K562 (cell line): ENCODE data around the gene ARHGEF7. TPM values are rescaled to one million over a fixed set of nuclear protein-coding genes. Genes with fewer than 3 reads are reported as not detected.

Source experiments
- ETV5 ChIP-seq: sonication (generic); formaldehyde crosslinking; IDR thresholded peaks from 2 replicates; pipeline ENCODE4 v1.4.0; 2020; ENCODE audit warnings: low read depth, mild to moderate bottlenecking, missing genetic modification reagents
- GATAD2A ChIP-seq: fragments of 450-650 bp; IDR thresholded peaks from 2 replicates; pipeline ENCODE4 v1.6.1; 2017
- HDAC3 ChIP-seq: fragments of 450-650 bp; IDR thresholded peaks from 2 replicates; pipeline ENCODE4 v1.6.1; 2018; ENCODE audit warnings: borderline replicate concordance, mild to moderate bottlenecking, moderate library complexity; ENCODE audit not compliant: partially characterized antibody
- HMG20B ChIP-seq: fragments of 250-450 bp; sonication (Bioruptor Pico); IDR thresholded peaks from 2 replicates; pipeline ENCODE4 v1.5.0; 2021; ENCODE audit warnings: mild to moderate bottlenecking
- IRF1 ChIP-seq: sonication (generic); formaldehyde crosslinking; IDR thresholded peaks from 2 replicates; pipeline ENCODE4 v1.8.0; 2022; ENCODE audit warnings: missing genetic modification reagents, mild to moderate bottlenecking, borderline replicate concordance
- KAT7 ChIP-seq: sonication (generic); formaldehyde crosslinking; IDR thresholded peaks from 2 replicates; pipeline ENCODE4 v1.8.0; 2022; ENCODE audit warnings: missing genetic modification reagents, mild to moderate bottlenecking, borderline replicate concordance
- KLF16 ChIP-seq: IDR thresholded peaks from 2 replicates; pipeline ENCODE4 v1.6.1; 2016; ENCODE audit warnings: antibody characterized with exemption
- MAX ChIP-seq: sonication (generic); formaldehyde crosslinking; IDR thresholded peaks from 2 replicates; pipeline ENCODE4 v1.9.0; 2022; ENCODE audit warnings: mild to moderate bottlenecking, missing genetic modification reagents
- MAZ ChIP-seq, 2 experiments: fragments of 450-650 bp in 1 of 2; sonication (generic) in 1 of 2; formaldehyde crosslinking; IDR thresholded peaks in 1 of 2; conservative IDR thresholded peaks in 1 of 2; 2 replicates each; pipeline versions ENCODE4 v1.4.0 to v1.5.0; 2020; ENCODE audit warnings: mild to moderate bottlenecking in 1 of 2, missing genetic modification reagents in 1 of 2
- NBN ChIP-seq: fragments of 450-650 bp; IDR thresholded peaks from 2 replicates; pipeline ENCODE4 v1.6.1; 2016; ENCODE audit warnings: low read depth, mild to moderate bottlenecking
- NCOR1 ChIP-seq: fragments of 450-650 bp; IDR thresholded peaks from 2 replicates; pipeline ENCODE4 v1.6.1; 2016; ENCODE audit warnings: mild to moderate bottlenecking, moderate library complexity
- NR1H2 ChIP-seq: sonication (generic); formaldehyde crosslinking; IDR thresholded peaks from 2 replicates; pipeline ENCODE4 v1.4.0; 2020; ENCODE audit warnings: mild to moderate bottlenecking, missing genetic modification reagents
- PRDM10 ChIP-seq: fragments of 450-650 bp; IDR thresholded peaks from 2 replicates; pipeline ENCODE4 v1.6.1; 2018; ENCODE audit not compliant: partially characterized antibody
- RB1 ChIP-seq: fragments of 450-650 bp; IDR thresholded peaks from 2 replicates; pipeline ENCODE4 v1.6.1; 2017; ENCODE audit warnings: low read depth, mild to moderate bottlenecking
- RBBP5 ChIP-seq: fragments of 200-600 bp; sonication (generic); IDR thresholded peaks from 2 replicates; pipeline ENCODE4 v1.6.1; 2012; ENCODE audit warnings: borderline replicate concordance, mild to moderate bottlenecking, low read length, control low read depth, inconsistent platforms; ENCODE audit not compliant: insufficient read depth, poor library complexity, severe bottlenecking
- RFX7 ChIP-seq: fragments of 250-450 bp; sonication (Bioruptor Pico); IDR thresholded peaks from 2 replicates; pipeline ENCODE4 v1.5.1; 2021; ENCODE audit warnings: mild to moderate bottlenecking
- SAFB ChIP-seq: fragments of 200-400 bp; formaldehyde crosslinking; IDR thresholded peaks from 2 replicates; pipeline ENCODE4 v1.6.1; 2017; ENCODE audit warnings: low read depth, low read length, borderline replicate concordance
- TAF1 ChIP-seq: IDR thresholded peaks from 2 replicates; pipeline ENCODE4 v1.6.1; 2011; ENCODE audit warnings: mild to moderate bottlenecking, low read length, moderate library complexity; ENCODE audit not compliant: insufficient read depth, control insufficient read depth, severe bottlenecking; ENCODE audit errors: extremely low read depth
- ZBTB26 ChIP-seq: fragments of 450-650 bp; formaldehyde crosslinking; IDR thresholded peaks from 2 replicates; pipeline ENCODE4 v1.4.0; 2022; ENCODE audit warnings: missing genetic modification characterization
- ZNF121 ChIP-seq: sonication (generic); formaldehyde crosslinking; conservative IDR thresholded peaks from 2 replicates; pipeline ENCODE4 v1.8.0; 2022; ENCODE audit warnings: missing genetic modification reagents
- ZNF23 ChIP-seq: fragments of 250-450 bp; sonication (Bioruptor Pico); IDR thresholded peaks from 2 replicates; pipeline ENCODE4 v1.4.0; 2020; ENCODE audit warnings: mild to moderate bottlenecking
- polyA plus RNA-seq, 8 experiments: library from polyadenylated mRNA; depleted of rRNA in 4 of 8; stranded (reverse) in 5 of 8; unstranded in 3 of 8; fragments of >200 nt; fragmentation: Nextera tagmentation in 2 of 8; fragmentation: Illumina TruSeq in 1 of 8; extraction: Ambion mirVana in 2 of 8; extraction: Trizol in 1 of 8; gene quantifications; 2 replicates each; pipeline versions ENCODE4 v1.2.1 to v1.2.3, GENCODE V29; 2011 to 2014; ENCODE audit warnings: inconsistent platforms in 1 of 8, missing spikeins in 1 of 8
- total RNA-seq, 7 experiments: library from RNA; depleted of rRNA in 6 of 7; stranded (reverse); fragments of >200 nt in 6 of 7; fragmentation: Illumina TruSeq in 2 of 7; extraction: Trizol in 2 of 7; gene quantifications; 2 replicates each; pipeline versions ENCODE4 v1.2.1 to v1.2.3, GENCODE V29; 2011 to 2021; ENCODE audit warnings: low replicate concordance in 1 of 7

ARHGEF7 gene
- total and polyA plus RNA-seq, 9 of the 15 experiments (the other 6 are each of a cell fraction or from before 2014, with no cell fraction given): 2.1 to 26.8 (median 17.5) TPM

GRCh38 chr13:111153279-111153976 is 38.3 kb downstream of the ARHGEF7 start (continued):
- no peak for TF ChIP-seq IRF1 (CRISPR knock-in tag)
- TF ChIP-seq ZBTB26: no peak
- no peak for TF ChIP-seq RFX7 (CRISPR knock-in tag)
- TF ChIP-seq MAZ (CRISPR knock-in tag; conservative IDR thresholded peaks at IDR 0.05 in 1 of 2, IDR thresholded peaks at IDR 0.05 in 1 of 2): peak; percentile 72 to 73
- TF ChIP-seq RB1: peak; percentile 81
- no peak for TF ChIP-seq ZNF23 (CRISPR knock-in tag)
- peak; percentile 72; the same call in 1 of the 2 replicates for TF ChIP-seq GATAD2A
- peak; percentile 53 for TF ChIP-seq MAX (CRISPR knock-in tag)
- peak; percentile 68; the same call in 1 of the 2 replicates for TF ChIP-seq NBN
- TF ChIP-seq ETV5: peak; percentile 91
- TF ChIP-seq NCOR1: no peak
- TF ChIP-seq ZNF121 (CRISPR knock-in tag): no peak
- 0 out of 2 replicates have a peak, but pooled peaks have one; percentile 87 for TF ChIP-seq KAT7 (CRISPR knock-in tag)
- TF ChIP-seq SAFB: 0 out of 2 replicates have a peak, but pooled peaks have one; percentile 13
- peak; percentile 24 for TF ChIP-seq PRDM10
- TF ChIP-seq TAF1: peak; percentile 78
- TF ChIP-seq RBBP5: peak; percentile 95
- TF ChIP-seq KLF16: no peak
- TF ChIP-seq HDAC3: no peak
- TF ChIP-seq NR1H2: 0 out of 2 replicates have a peak, but pooled peaks have one; percentile 29
- TF ChIP-seq HMG20B (CRISPR knock-in tag): 0 out of 2 replicates have a peak, but pooled peaks have one; percentile 4
